Suprapubic skin (tissue), 3 donors: ENCODE results near the gene RC3H2.
"Not testable (repeated sequence)": the region's sequence is repeated elsewhere in the genome, so short reads cannot be mapped to it uniquely, and the experiment has no call there.

Source experiments
- EP300 ChIP-seq: sonication (generic); formaldehyde crosslinking; IDR thresholded peaks from one replicate; pipeline ENCODE4 v1.6.1; 2017; ENCODE audit warnings: antibody characterized with exemption
- TF ChIP-seq, protein P1 (sequence below), 2 donors: fragments of 200-600 bp in 1 of 2; fragments of 450-650 bp in 1 of 2; sonication (generic) in 1 of 2; IDR thresholded peaks; one replicate each; pipeline ENCODE4 v1.5.1; 2016 to 2019; ENCODE audit warnings: antibody characterized with exemption in 2 of 2, mild to moderate bottlenecking in 1 of 2, moderate library complexity in 1 of 2

DNA sequence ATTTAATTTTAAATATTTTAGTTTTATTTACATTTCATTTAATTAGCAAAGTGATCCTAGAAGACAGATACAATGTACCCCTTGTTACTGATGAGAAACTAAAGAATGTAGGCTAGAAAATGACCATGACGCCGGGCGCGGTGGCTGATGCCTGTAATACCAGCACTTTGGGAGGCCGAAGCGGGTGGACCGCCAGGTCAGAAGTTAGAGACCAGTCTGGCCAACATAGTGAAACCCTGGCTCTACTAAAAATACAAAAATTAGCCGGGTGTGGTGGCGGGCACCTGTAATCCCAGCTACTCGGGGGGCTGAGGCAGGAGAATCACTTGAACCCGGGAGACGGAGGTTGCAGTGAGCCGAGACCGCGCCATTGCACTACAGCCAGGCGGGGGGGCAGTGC, 963 bp upstream of the RC3H2 start:
- not testable (repeated sequence) for TF ChIP-seq EP300
- TF ChIP-seq, protein P1, sequence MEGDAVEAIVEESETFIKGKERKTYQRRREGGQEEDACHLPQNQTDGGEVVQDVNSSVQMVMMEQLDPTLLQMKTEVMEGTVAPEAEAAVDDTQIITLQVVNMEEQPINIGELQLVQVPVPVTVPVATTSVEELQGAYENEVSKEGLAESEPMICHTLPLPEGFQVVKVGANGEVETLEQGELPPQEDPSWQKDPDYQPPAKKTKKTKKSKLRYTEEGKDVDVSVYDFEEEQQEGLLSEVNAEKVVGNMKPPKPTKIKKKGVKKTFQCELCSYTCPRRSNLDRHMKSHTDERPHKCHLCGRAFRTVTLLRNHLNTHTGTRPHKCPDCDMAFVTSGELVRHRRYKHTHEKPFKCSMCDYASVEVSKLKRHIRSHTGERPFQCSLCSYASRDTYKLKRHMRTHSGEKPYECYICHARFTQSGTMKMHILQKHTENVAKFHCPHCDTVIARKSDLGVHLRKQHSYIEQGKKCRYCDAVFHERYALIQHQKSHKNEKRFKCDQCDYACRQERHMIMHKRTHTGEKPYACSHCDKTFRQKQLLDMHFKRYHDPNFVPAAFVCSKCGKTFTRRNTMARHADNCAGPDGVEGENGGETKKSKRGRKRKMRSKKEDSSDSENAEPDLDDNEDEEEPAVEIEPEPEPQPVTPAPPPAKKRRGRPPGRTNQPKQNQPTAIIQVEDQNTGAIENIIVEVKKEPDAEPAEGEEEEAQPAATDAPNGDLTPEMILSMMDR (IDR thresholded peaks at IDR 0.05) = not testable (repeated sequence)
